ENCODE results near the gene RETSAT.
"Not testable (repeated sequence)": the region's sequence is repeated elsewhere in the genome, so short reads cannot be mapped to it uniquely, and the experiment has no call there.

RETSAT gene

DNA sequence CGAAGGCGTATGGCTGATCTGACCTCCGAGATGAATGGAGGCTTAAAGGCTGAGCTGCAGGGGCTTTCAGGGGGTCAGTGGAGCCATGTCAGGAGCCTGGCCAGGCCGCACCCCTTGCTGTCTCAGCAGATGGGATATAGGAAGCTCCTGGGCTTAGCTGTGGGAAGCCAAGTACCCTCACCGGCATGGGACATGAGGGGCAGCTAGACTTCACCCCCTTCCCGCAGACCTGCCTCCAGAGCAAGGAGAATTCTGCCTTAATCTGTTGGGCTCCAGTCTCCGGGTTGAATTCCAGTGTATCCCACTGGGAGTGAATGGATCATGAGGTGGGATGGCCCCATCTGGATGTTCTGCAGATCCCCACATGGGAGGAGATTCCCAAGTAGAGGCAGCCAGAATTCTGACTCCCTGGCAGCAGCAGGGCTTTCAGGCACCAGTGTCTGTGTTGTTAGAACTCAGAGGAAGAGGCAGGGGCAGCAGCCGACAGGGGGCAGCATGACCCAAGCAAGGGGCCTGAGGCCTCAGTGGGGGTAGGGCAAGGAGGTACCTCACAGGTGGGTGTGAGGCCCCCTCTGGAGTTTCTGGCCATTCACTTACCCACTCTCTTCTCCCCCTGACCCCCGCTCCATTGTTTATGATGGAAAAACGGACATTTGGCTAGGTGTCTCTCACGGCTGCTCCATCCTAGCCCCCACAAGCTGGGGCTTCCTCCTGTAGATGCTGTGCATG, 36.8 kb upstream of the RETSAT start:
- H3K36me3 Mint-ChIP-seq: peaks cover 37% of the 10 kb centered on the region
- H3K27ac Mint-ChIP-seq: peak overlapping the region; percentile 8
- H3K4me3 Mint-ChIP-seq: no peak overlapping the region
- ATAC-seq: peak; percentile 73
- no peaks in the 10 kb centered on the region for H3K9me3 Mint-ChIP-seq
- peaks cover 7% of the 10 kb centered on the region for H3K4me1 Mint-ChIP-seq
- DNase-seq (ENCODE audit: low spot score in 2 of 2): peak; percentile 60 to 80

DNA sequence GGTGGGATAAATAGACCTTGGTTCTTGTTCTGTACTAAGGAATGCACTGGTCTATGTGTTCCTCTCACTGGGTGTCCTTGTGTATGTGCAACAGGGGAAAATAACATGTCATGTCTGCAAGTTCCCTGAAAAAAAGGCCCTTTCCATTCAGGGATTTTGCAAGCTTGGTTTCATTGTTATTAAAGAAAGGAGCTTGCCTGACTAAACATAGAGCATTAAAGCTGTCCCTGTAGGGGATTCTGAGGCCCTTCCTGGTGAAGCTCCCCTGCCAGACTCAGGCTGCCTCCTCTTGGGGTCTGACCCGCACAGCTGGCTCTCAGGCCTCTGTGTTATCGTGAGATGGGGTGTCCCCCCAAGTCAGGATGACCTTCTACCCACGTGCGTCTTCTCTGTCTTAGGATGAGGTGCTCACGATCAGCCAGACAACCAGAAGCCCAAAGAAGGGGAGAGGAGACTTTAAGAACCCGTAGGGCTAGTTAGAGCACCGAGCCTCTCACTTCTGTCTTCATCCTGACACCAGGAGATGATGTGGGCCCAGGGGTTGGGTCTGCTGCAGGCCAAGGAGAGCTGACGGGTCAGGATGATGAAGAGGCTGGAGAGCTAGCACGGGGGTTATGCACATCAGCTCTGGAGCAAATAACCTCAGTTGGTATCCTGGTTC, 34.7 kb upstream of the RETSAT start:
- DNase-seq (ENCODE audit: low spot score in 2 of 2): no peak
- Mint-ChIP-seq H3K4me3 (no peak overlapping the region), H3K36me3 (peaks cover 42% of the 10 kb centered on the region), H3K4me1 (peaks cover 7% of the 10 kb centered on the region), H3K27ac (peak overlapping the region; percentile 60), H3K9me3 (no peaks in the 10 kb centered on the region)
- no peak for ATAC-seq

- ATAC-seq: no peak
- peaks cover 7% of the 10 kb centered on the region for H3K4me1 Mint-ChIP-seq
- DNase-seq (ENCODE audit: low spot score in 2 of 2): no peak
- H3K9me3 Mint-ChIP-seq: no peaks in the 10 kb centered on the region
- H3K4me3 Mint-ChIP-seq: no peak overlapping the region
- H3K36me3 Mint-ChIP-seq: peaks cover 51% of the 10 kb centered on the region
- no peak overlapping the region for H3K27ac Mint-ChIP-seq
Measured at GRCh38 chr2:85387754-85388153, 33.4 kb upstream of the RETSAT start.

DNA sequence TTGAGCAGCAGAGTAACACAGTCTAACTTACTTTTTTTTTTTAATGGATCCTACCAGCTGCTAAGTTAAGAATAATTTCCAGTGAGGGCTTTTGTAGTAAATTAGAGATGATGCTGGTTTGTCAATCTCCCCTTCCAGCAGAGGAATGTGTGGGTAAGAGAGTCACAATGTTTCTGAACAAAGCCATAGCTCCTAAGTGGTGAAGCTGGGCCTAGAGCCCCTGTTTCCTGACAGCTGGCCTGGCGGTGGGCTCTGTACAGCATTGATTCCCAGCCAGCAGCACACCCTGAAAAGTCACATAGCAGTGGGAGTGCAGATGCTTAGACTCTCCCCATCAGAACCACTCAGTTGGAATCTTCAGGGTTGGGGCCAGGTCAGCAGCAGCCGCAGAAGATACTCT, 31.4 kb upstream of the RETSAT start:
- Mint-ChIP-seq H3K4me3 (no peak overlapping the region), H3K36me3 (peaks cover 68% of the 10 kb centered on the region), H3K4me1 (no peaks in the 10 kb centered on the region), H3K27ac (peak overlapping the region; percentile 41), H3K9me3 (no peaks in the 10 kb centered on the region)
- DNase-seq (ENCODE audit: low spot score in 2 of 2) (no peak), ATAC-seq (no peak)

DNA sequence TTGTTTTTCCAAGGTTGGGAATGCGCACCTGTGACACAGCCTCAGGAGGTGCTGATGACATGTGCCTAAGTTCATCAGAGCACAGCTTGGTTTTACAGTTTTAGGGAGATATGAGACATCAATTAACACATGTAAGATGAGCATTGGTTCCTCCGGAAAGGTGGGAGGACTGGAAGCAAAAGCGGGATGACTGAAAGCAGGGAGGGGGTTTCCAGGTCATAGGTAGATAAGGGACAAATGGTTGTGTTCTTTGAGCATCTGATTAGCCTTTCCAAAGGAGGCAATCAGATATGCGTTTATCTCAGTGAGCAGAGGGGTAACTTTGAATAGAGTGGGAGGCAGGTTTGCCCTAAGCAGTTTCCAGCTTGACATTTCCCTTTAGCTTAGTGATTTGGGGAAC, 29.5 kb upstream of the RETSAT start:
- Mint-ChIP-seq H3K27ac (no peak overlapping the region), H3K9me3 (no peaks in the 10 kb centered on the region), H3K4me3 (no peak overlapping the region), H3K4me1 (no peaks in the 10 kb centered on the region), H3K36me3 (peaks cover 72% of the 10 kb centered on the region)
- no peak for DNase-seq (ENCODE audit: low spot score in 2 of 2)
- ATAC-seq: no peak

- not testable (repeated sequence) for ATAC-seq; H3K27ac Mint-ChIP-seq; DNase-seq (ENCODE audit: low spot score in 2 of 2); H3K4me1 Mint-ChIP-seq; H3K9me3 Mint-ChIP-seq; H3K4me3 Mint-ChIP-seq
- peaks cover 75% of the 10 kb centered on the region for H3K36me3 Mint-ChIP-seq
Measured at GRCh38 chr2:85383151-85383550, 28.8 kb upstream of the RETSAT start.

DNA sequence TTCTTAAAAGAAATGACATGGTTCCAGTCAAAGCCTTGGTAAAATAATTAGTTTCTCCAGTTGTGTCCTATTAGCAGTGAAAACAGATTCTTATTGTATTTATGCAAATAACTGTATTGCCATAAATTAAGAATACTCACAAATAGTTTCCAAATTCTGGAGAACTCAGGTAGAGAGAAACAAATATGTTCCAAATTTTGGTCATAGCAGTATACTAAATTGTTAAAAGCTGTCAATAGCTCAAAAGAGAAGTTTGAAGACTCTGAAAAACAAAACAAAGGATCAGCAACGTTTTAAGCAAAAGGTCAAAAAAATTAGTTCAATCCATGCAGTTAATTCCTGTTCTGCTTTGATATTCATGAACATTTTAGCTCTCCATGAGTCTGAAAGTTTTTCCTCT, 25.7 kb upstream of the RETSAT start:
- no peak overlapping the region for H3K27ac Mint-ChIP-seq
- H3K4me3 Mint-ChIP-seq: no peak overlapping the region
- ATAC-seq (no peak), DNase-seq (ENCODE audit: low spot score in 2 of 2) (no peak)
- peaks cover 57% of the 10 kb centered on the region for H3K36me3 Mint-ChIP-seq
- no peaks in the 10 kb centered on the region for H3K9me3 Mint-ChIP-seq
- H3K4me1 Mint-ChIP-seq: no peaks in the 10 kb centered on the region

DNA sequence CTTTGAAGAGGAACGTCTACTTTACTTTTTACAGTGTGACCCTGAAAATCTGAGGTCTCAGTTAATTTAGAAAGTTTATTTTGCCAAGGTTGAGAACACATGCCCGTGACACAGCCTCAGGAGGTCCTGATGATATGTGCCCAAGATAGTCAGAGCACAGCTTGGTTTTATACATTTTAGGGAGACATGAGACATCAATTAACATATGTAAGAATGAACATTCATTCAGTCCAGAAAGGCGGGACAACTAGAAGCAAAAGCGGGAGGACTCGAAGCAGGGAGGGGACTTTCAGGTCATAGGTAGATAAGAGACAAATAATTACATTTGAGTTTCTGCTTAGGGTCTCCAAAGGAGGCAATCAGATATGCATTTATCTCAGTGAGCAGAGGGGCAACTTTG, 23.9 kb upstream of the RETSAT start:
- Mint-ChIP-seq H3K36me3 (peaks cover 63% of the 10 kb centered on the region), H3K4me3 (no peak overlapping the region), H3K4me1 (no peaks in the 10 kb centered on the region), H3K27ac (no peak overlapping the region), H3K9me3 (no peaks in the 10 kb centered on the region)
- no peak for ATAC-seq
- no peak for DNase-seq (ENCODE audit: low spot score in 2 of 2)

GRCh38 chr2:85377083-85377482, 22.8 kb upstream of the RETSAT start:
- no peaks in the 10 kb centered on the region for H3K4me1 Mint-ChIP-seq
- H3K9me3 Mint-ChIP-seq: no peaks in the 10 kb centered on the region
- no peak overlapping the region for H3K4me3 Mint-ChIP-seq
- DNase-seq (ENCODE audit: low spot score in 2 of 2) (no peak), ATAC-seq (no peak)
- H3K36me3 Mint-ChIP-seq: peaks cover 55% of the 10 kb centered on the region
- no peak overlapping the region for H3K27ac Mint-ChIP-seq

DNA sequence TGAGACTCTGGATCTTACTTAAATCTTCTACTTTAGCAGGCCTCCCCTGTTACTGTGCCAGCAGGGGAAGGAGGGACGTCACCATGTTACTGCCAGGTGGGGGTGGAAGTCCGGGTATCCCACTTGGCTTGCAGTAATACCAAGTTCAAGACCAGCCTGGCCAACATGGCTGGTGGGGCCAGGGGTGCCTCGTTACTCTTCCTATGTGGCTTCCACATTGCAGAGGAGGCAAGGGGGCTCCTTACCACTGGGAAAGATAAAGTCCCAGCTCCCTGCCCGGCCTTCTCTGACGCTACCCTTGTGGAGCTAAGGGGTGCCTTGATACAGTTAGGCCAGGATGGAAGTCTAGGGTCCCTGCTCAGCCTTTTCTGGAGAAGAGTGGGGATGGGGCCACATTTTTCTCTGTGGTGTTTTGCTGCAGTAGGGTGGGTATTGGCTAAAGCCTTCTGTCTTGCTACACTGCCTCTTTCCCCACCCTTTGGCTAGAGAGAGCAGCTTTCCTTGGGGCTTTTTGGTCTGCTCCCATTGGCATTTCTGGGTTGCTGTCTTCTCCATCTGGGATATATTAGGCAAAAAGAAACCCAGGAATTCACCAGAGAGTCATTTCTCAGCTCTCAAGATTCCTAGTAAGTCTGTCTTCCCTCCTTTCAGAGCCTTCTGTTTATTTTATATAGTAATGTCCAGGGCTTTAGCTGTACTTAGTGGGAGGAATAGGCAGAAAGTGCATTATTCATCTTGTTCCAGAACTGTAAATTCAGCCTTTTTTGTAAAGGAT, 22.1 kb upstream of the RETSAT start:
- no peak for DNase-seq (ENCODE audit: low spot score in 2 of 2)
- H3K36me3 Mint-ChIP-seq: peaks cover 49% of the 10 kb centered on the region
- no peak for ATAC-seq
- no peaks in the 10 kb centered on the region for H3K4me1 Mint-ChIP-seq
- H3K4me3 Mint-ChIP-seq: no peak overlapping the region
- peak overlapping the region; percentile 13 for H3K27ac Mint-ChIP-seq
- no peaks in the 10 kb centered on the region for H3K9me3 Mint-ChIP-seq

GRCh38 chr2:85371045-85371444, 16.7 kb upstream of the RETSAT start:
- no peak for DNase-seq (ENCODE audit: low spot score in 2 of 2)
- H3K27ac Mint-ChIP-seq: no peak overlapping the region
- H3K4me1 Mint-ChIP-seq: no peaks in the 10 kb centered on the region
- peaks cover 32% of the 10 kb centered on the region for H3K36me3 Mint-ChIP-seq
- H3K4me3 Mint-ChIP-seq: no peak overlapping the region
- no peaks in the 10 kb centered on the region for H3K9me3 Mint-ChIP-seq
- ATAC-seq: no peak

DNA sequence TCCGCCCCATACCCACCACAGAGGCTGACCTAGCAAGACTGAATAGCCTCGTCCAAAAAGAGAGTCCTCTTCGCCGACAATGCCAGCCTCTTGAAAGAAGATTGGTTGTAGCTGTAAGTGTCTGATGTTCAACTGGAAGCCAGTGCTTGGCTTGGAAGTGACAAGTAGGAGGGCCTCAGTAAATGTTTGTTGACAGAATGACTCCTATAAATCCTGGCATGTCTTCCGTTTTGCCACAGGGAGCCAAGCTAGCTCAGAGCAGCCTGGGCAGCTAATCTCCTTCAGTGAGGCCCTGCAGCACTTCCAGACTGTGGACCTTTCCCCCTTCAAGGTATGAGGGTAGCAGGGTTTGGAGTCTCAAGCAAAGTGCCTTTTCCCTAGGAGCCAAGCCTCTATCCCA, 15.2 kb upstream of the RETSAT start:
- Mint-ChIP-seq H3K4me1 (no peaks in the 10 kb centered on the region), H3K27ac (no peak overlapping the region), H3K9me3 (no peaks in the 10 kb centered on the region), H3K36me3 (peaks cover 26% of the 10 kb centered on the region), H3K4me3 (no peak overlapping the region)
- DNase-seq (ENCODE audit: low spot score in 2 of 2) (no peak), ATAC-seq (no peak)

DNA sequence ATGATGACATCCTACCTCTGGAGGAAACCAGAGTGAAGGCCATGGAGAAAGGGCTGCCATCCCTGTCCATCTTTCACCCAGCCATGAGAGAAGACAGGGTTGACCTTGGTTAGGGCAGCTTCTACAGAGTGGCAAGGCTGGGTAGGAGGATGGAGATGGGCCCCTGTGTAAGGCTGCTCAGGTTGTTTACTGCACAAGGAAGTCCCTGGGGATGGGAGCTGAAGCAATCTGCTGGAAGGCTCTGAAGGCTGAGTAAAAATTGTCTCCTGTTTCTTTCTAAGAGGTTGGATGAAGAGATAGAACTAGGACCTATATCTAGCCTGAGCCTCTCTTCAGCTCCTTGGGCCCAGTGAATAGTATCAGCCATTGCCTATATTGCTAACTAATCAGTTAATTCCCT, 14.6 kb upstream of the RETSAT start:
- H3K4me1 Mint-ChIP-seq: no peaks in the 10 kb centered on the region
- H3K36me3 Mint-ChIP-seq: peaks cover 25% of the 10 kb centered on the region
- ATAC-seq (no peak), DNase-seq (ENCODE audit: low spot score in 2 of 2) (no peak)
- H3K4me3 Mint-ChIP-seq: no peak overlapping the region
- H3K27ac Mint-ChIP-seq: peak overlapping the region; percentile 32
- no peaks in the 10 kb centered on the region for H3K9me3 Mint-ChIP-seq

DNA sequence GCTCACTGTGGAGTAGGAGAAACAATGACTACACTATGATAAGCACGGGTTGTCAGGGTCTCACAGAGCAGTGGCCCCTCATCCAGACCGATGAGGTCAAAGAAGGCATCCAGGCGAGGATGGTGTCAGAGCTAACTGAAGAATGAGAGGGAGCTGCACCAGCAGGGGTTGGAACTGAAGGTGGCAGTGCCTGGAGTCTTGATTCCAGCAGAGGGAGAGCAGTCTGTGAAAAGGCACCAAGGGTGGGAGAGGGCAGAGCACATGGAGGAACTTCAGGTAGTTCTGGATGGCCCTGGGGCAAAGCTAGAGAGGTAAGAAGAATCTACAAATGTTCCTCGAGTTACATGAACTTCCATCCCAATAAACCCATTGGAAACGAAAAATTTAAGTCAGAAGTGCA, 12.9 kb upstream of the RETSAT start:
- Mint-ChIP-seq H3K27ac (no peak overlapping the region), H3K9me3 (no peaks in the 10 kb centered on the region), H3K4me3 (no peak overlapping the region), H3K36me3 (peaks cover 23% of the 10 kb centered on the region), H3K4me1 (no peaks in the 10 kb centered on the region)
- DNase-seq (ENCODE audit: low spot score in 2 of 2): no peak
- no peak for ATAC-seq

DNA sequence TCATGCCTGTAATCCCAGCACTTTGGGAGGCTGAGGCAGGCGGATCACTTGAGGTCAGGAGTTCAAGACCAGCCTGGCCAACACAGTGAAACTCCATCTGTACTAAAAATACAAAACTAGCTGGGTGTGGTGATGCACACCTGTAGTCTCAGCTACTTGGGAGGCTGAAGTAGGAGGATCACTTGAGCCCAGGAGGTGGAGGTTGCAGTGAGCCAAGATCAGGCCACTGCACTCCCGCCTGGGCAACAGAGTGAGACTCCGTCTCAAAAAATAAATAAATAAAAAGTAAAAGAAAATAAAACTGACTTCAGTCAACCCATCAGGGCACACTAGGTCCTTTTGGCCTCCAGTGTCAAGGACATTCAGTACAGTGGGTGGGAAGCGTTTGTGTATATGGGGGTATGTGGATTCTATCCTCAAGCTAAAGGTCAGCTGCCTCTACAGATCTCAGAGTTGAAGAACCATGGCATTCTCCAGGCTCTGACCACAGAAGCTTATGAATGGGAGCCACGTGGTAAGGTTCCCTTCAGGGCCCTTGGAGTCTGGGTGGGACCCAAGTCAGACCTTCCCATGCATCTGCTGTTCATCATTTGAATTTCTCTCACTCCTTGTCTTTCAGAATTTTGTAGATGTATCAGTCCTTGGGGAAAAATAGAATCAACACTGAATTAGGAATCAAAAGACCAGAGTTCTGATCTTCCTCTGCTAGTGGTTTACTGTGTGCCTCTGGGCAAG, 8.5 kb upstream of the RETSAT start:
- DNase-seq (ENCODE audit: low spot score in 2 of 2); H3K4me3 Mint-ChIP-seq; ATAC-seq; H3K9me3 Mint-ChIP-seq: not testable (repeated sequence)
- Mint-ChIP-seq H3K4me1 (peaks cover 11% of the 10 kb centered on the region), H3K27ac (peak overlapping the region; percentile 29), H3K36me3 (peaks cover 48% of the 10 kb centered on the region)

All from stimulated activated effector memory CD8-positive, alpha-beta T cell treated with anti-CD3 and anti-CD28 coated beads, Interleukin-12 subunit alpha, Interleukin-12 subunit beta, amount 100 ng/mL, for 72 hours (primary cell).